SW 1271 (cell line): ENCODE measurements around the gene SND1.

Source experiments
- DNase-seq, 2 experiments: peaks; one replicate each; lab custom pipeline; 2025; lab: John Stamatoyannopoulos, UW

The SND1 gene

DNA sequence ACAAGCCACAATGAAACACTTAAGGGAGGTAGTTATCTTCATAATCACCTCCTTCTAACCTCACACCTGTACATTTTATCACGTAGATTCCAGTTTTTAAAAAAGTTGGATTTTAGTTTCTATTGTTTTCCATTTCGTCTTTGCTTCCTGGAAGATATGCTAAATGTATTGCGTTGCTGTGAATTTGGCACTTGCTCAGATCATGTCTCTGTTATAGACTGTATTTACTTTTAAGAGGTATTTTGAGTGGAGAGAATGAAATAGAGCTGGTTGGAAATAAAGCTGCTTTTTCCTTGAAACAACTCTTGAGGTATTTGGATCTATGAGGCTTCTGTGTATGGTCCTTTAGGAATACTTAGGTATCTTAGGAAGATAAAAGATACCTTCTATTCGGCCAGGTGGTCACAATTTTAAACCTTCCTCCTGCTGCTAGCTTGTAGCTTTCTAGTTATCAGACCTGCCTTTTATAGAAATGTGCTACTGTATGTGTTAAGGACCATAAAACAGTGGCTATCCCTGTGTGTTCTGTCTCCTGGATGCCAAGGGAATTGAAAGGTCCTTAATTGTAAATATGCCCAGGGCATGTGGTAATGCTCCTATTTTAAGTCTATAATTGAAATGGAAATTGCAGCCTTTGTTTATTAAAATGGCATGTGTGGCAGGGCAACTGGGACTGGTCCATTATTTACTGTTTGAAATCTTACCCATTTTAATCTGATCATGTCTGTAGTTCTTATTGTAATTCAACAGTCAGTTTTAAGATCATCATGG is 147.7 kb downstream of the SND1 start:
- no peak for DNase-seq

GRCh38 chr7:127802845-127803244 is 150.9 kb downstream of the SND1 start:
- DNase-seq = no peak

- no peak for DNase-seq
Measured at GRCh38 chr7:127803626-127804025, 151.6 kb downstream of the SND1 start.

DNA sequence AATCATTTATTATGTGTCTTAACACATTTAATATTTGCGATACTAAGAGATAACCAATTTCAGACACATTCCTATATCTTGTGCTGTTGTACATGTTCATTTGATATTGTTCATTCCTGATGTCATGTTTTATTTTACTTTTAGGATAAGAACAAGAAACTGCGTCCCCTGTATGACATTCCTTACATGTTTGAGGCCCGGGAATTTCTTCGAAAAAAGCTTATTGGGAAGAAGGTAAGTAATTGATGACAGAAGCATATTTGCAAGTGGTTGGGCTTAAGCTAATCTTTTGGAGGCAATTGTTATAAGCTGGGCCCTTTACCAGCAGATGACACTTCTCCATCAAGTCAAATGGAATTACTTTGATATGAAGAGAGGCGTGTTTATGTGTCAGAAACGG is 155.3 kb downstream of the SND1 start:
- DNase-seq = no peak

GRCh38 chr7:127807829-127808228 is 155.8 kb downstream of the SND1 start:
- DNase-seq = no peak

DNA sequence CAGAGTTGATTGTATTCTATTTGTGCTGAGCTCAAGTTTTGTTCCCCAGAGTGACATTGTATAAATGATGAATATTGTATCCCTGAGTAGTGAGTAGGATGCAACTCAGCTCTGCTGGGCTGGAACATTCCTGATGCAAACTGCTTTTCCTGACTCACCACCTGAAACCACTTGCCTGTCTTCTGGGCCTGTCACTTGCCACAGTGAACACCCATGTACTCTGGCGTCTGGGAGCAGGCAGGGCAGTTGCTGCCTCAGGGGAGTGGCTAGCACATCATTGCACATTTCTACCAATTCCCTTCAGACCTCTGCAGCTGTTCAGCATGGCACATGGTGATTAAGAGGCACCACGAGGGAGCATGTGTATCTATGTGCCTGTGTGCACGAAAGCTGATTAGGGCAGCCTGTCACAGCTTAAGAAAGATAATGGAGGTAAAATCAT is 157.3 kb downstream of the SND1 start:
- DNase-seq = no peak

GRCh38 chr7:127810113-127810512 is 158.1 kb downstream of the SND1 start:
- no peak for DNase-seq

DNA sequence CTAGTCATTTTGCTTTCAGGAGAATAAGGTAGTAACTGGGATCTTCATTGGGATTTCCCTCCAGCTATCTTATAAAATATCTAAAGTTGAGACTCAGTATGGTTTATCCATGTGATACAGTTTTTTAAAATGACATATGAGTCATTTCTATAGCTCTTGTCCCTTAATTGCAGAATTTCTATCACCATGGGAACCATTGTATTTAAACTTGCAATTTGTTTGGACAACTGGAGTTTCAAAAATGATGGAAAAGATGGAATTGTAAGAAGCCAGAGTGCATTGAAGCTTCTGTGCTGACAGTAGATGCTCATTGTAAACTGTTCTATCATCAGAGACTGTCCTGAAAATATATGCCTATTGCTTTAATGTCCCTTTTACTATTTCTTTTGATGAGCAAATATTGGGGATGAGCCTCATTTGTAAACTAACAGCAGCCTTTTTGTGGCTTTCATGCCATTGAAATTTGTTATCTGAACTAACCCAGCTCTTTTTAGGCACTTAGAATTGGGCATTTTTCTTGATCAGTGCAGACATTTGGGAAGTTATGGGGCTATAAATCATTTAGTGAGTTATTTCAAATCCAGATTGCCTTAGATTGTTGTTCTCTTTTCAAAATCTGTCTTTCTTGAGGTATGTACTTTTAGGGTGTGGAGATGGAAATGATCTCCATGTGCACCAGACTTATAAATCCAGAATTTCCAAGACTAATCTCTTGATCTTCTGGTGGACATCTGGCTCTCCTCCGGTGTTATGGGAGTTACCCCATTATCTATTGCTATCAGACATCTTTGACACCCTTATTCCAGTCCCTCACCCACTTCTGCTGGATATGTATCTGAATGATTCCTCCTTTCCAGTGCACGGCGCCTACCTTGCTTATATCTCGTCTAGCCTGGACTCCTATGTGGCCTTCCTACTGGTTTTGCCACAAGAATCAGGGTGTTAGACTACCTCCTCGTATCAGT is 159.0 kb downstream of the SND1 start:
- DNase-seq = no peak

DNA sequence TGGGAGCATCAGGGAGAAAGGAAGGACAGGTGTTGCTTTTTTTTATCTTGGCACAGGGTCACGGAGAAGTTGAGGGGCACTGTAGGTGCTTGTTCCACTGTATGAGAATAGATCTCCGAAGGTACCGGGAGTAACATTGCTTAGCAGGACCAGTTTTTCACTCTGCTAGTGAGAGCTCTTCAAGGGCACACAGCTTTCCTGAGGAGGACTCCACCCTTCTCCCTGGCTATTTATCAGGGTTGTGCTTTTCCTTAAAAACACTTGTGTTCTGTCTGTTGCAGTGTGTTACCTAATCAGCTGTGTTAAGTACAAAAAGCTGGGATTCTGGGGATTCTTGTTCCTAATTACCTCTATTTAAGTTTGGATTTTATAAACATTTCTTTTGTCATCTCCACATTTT is 160.5 kb downstream of the SND1 start:
- no peak for DNase-seq

DNA sequence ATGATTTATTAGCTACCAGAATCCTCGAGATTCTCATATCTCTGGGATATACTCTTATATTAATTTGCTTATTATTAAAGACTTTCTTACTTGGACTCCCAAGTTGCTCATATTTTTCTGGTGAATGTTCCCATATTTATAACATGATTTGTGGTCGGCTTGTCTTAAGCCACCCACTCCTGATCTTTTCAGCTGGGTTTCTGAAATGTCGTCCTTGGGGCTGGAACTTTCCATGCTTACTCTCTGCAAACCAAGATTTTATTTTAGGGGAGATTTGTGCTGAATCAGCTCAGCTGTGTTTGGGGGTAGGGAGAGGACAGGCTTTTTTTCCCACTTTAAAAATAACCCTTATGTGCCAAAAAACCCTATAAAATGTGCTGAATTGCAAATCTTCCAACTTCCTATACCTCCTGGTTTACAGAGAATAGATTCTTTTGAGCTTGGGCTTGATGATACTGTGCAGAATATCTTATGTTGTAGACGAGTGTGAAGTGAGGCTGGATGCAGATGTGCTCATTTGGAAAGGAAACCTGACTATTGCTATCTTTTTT is 162.1 kb downstream of the SND1 start:
- no peak for DNase-seq

- DNase-seq = no peak
Measured at GRCh38 chr7:127815631-127816145, 163.7 kb downstream of the SND1 start.

DNA sequence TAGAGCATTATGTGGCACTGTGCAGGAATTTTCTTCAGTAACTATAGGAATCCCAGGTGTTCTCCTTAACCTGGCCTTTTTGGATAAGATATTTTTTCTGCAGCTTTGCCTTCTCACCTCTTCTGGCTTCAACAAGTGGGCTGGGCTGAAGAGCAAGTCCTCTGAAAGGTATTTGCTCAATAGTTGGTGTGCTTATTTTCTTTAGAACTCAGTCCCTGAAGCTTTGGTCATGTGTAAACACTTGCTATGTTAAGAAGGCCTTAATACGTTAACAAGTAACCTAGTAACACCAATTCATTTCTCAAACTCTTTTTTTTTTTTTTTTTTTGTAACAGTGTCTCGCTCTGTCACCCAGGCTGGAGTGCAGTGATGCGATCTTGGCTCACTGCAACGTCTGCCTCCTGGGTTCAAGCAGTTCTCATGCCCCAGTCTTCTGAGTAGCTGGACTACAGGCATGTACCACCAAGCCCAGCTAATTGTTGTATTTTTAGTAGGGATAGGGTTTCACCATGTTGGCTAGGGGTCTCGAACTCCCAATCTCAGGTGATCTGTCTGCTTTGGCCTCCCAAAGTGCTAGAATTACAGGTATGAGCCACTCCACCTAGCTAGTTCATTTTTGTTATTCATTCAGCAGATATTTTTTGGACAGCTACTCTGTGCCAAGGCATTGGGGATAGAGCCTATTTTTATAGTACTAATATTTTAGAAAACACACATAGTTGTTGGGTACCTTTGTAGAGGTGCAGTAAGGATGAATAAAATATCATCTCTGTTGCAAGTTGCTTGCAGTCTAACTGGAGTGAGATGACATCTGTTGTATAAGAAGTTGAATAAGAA is 164.6 kb downstream of the SND1 start:
- no peak for DNase-seq

- no peak for DNase-seq
Measured at GRCh38 chr7:127817466-127817865, 165.5 kb downstream of the SND1 start.

GRCh38 chr7:127818306-127818705 is 166.3 kb downstream of the SND1 start:
- no peak for DNase-seq

DNA sequence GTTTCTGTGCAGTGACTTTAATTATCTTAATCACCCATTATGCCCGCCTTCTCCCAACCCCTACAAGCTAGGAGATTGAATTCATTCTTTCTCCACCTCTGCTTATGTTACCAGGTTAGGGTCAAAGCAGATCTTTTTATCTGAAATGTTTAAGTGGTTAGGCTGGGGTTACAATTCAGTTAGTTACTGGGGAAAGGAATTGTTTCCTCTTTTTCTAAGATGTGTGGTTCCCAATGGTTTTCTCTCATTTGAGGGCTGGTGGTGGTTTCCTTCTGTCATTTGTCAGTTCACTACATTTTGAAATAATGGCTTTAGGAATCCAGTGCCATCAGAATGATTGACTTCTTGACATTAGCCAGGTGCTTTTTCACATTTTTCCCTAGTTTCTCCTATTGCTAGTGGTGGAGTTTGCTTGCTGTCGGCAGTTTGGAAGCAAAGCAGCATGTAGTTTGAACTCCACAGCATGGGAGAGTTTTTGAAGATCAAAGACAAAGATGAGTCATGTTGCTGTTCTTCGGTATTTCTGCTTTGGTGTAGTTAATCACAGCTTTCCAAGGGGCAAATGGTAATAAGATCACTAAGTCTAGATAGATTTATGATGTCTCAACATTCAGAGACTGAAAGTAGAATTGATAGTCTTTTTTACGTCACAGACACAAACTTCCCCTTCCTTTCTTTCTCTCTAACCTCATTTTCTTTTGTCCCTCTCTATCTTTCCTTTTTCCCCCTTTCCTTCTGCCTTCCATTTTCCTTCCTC is 168.2 kb downstream of the SND1 start:
- DNase-seq = no peak

GRCh38 chr7:127820732-127821085 is 168.7 kb downstream of the SND1 start:
- DNase-seq = no peak

DNA sequence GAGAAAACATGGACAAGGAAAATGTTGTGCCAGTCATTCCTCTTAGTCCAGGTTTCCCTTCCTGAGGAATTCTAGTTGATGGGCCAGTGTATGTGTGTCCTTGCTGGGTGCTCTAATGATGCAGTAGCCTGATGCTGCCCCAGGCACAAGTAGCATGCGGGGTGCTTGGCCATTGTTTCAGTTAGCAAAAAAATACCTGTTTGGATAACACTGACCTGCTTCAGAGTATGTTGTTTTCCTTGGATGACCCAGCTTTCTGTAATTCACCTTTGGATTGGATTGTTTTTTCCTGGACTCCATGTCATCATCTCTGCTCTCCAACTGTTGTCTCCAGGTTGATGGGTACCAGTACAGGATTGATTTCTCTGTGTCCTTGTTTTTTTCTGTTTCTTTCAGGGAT is 169.2 kb downstream of the SND1 start:
- no peak for DNase-seq

GRCh38 chr7:127822822-127823508 is 171.0 kb downstream of the SND1 start:
- no peak for DNase-seq

- no peak for DNase-seq
Measured at GRCh38 chr7:127824682-127825081, 172.7 kb downstream of the SND1 start.

DNA sequence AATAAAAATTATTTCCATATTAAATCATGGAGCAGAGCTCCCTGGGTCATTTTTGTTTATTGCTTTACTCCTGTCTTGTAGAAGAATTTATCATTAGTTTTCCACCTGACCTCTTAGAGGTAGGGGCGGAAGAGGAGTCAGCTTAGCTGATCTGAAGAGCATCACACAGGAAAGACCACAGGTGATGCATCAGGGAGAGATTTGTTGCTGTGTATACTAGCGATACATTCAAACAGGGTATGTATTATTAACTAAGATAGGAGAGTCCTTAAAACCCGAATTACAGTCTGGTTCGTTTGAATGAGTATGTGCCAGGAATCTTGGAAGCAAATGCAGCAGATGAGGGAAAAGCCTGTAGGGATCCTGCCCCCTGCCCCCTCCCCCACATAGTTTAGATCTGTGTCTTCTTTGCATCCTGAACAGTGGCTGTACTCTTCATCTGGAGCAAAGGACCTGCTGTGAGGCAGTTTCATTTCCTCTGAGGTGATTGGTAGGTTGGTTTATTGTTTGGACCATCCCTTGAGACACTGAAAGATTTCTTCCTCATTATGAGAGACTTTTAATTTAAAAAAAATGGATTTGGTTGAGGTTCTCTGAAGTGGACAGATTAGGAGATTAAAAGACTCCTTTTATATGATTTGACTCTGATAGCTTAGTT is 177.0 kb downstream of the SND1 start:
- DNase-seq = no peak
